GM12878 (cell line): Measurements from ENCODE around the gene FAS. TPM values are rescaled to one million over a fixed set of nuclear protein-coding genes. Genes with fewer than 3 reads are reported as not detected.

Experiments
- ATAC-seq: fragments of 200-7000 bp; cut with Tn5 transposase; 3 replicates; pipeline ENCODE4 v1.9.1; 2020; ENCODE audit warnings: mild to moderate bottlenecking, moderate library complexity
- BruUV-seq: library from RNA; stranded (reverse); fragments of 400-500 nt; replicated peaks from 2 replicates; lab custom pipeline; 2021; lab: Mats Ljungman, UMichigan
- CTCF ChIA-PET: fragments of 300-600 bp; sonication (Branson Sonifier 250); formaldehyde crosslinking; extraction: SDS; loops from one replicate; lab custom pipeline; 2021; ENCODE audit warnings: inconsistent platforms; lab: Yijun Ruan, JAX
- POLR2A ChIA-PET: fragments of 350-600 bp; formaldehyde crosslinking; extraction: SDS; loops from one replicate; lab custom pipeline; 2021; ENCODE audit warnings: inconsistent platforms; lab: Charles Lee
- RAD21 ChIA-PET: fragments of 300-600 bp; sonication (Branson Sonifier 250); formaldehyde crosslinking; loops from one replicate; lab custom pipeline; 2023; ENCODE audit warnings: antibody characterized with exemption; ENCODE audit not compliant: unreplicated experiment; lab: Charles Lee
- SMC1A ChIA-PET: fragments of 300-600 bp; sonication (Branson Sonifier 250); formaldehyde crosslinking; loops from one replicate; lab custom pipeline; 2023; ENCODE audit not compliant: unreplicated experiment, uncharacterized antibody; lab: Charles Lee
- DNase-seq: peaks from one replicate; pipeline ENCODE4 v3.0.0-alpha.2; 2011; ENCODE audit warnings: low read depth, low spot score
- FAIRE-seq: peaks from 3 replicates; lab custom pipeline; 2011; peaks lifted over from hg19 to GRCh38; lab: Jason Lieb, UNC
- H2AFZ ChIP-seq: 2 replicates; pipeline ENCODE4 v1.6.0; 2011; ENCODE audit warnings: low read depth, low read length, control low read depth; ENCODE audit not compliant: control insufficient read depth
- H3K27ac ChIP-seq: 2 replicates; pipeline ENCODE4 v1.5.1; 2011; ENCODE audit warnings: control low read depth; ENCODE audit not compliant: control insufficient read depth, insufficient read depth
- H3K27me3 ChIP-seq, 2 experiments: replicated peaks in 1 of 2; 2 replicates each; pipeline versions ENCODE4 v1.6.0 to v1.6.1; 2011; ENCODE audit warnings: low read length in 1 of 2; ENCODE audit not compliant: control insufficient read depth in 2 of 2, insufficient read depth in 2 of 2
- H3K36me3 ChIP-seq, 2 experiments: 2 replicates each; pipeline ENCODE4 v1.5.1; 2011; ENCODE audit warnings: low read length in 1 of 2; ENCODE audit not compliant: control insufficient read depth in 2 of 2, insufficient read depth in 2 of 2
- H3K4me1 ChIP-seq: 2 replicates; pipeline ENCODE4 v1.6.1; 2011; ENCODE audit warnings: mild to moderate bottlenecking, low read length, moderate library complexity, mixed read lengths; ENCODE audit not compliant: control insufficient read depth, insufficient read depth
- H3K4me2 ChIP-seq: 2 replicates; pipeline ENCODE4 v1.6.0; 2011; ENCODE audit warnings: control low read depth; ENCODE audit not compliant: control insufficient read depth, insufficient read depth
- H3K4me3 ChIP-seq: fragments of 200-600 bp; sonication (generic); 2 replicates; pipeline ENCODE4 v1.5.1; 2016
- H3K79me2 ChIP-seq: 2 replicates; pipeline ENCODE4 v1.6.0; 2011; ENCODE audit warnings: low read length; ENCODE audit not compliant: control insufficient read depth, insufficient read depth
- H3K9ac ChIP-seq: 2 replicates; pipeline ENCODE4 v1.8.0; 2011; ENCODE audit warnings: low read length, control low read depth, mixed read lengths; ENCODE audit not compliant: control insufficient read depth, insufficient read depth
- H3K9me3 ChIP-seq: replicated peaks from 3 replicates; pipeline ENCODE4 v1.5.1; 2011; ENCODE audit warnings: mild to moderate bottlenecking, low read length; ENCODE audit not compliant: control insufficient read depth, insufficient read depth
- H4K20me1 ChIP-seq: 2 replicates; pipeline ENCODE4 v1.6.0; 2011; ENCODE audit not compliant: control insufficient read depth, insufficient read depth
- BRCA1 ChIP-seq: IDR thresholded peaks from 2 replicates; pipeline ENCODE4 v1.6.1; 2011; ENCODE audit warnings: low read depth, low read length, improper control_type of control experiment
- ELK1 ChIP-seq: IDR thresholded peaks from 2 replicates; pipeline ENCODE4 v1.6.1; 2012; ENCODE audit warnings: low read depth, low read length, improper control_type of control experiment
- MYB ChIP-seq: fragments of 150-350 bp; IDR thresholded peaks from 2 replicates; pipeline ENCODE4 v1.6.1; 2014; ENCODE audit warnings: mild to moderate bottlenecking, low read depth, low read length, borderline replicate concordance
- ZBTB40 ChIP-seq: fragments of 450-650 bp; IDR thresholded peaks from 2 replicates; pipeline ENCODE4 v1.6.1; 2016; ENCODE audit warnings: mild to moderate bottlenecking, moderate library complexity, borderline replicate concordance
- WGBS: methylation state at CpG from one replicate; pipeline ENCODE4 v1.1.6; 2016; ENCODE audit warnings: low lambda C conversion rate; ENCODE audit not compliant: insufficient replicate concordance, insufficient coverage; ENCODE audit errors: missing lambda C conversion rate; 5-methylcytosine and 5-hydroxymethylcytosine counted together
- in situ Hi-C: fragments of 300-500 bp; cut with MboI; formaldehyde crosslinking; loops from 9 replicates; pipeline ENCODE4 v1.14.3; 2018; ENCODE audit warnings: mixed read lengths
- intact Hi-C: fragments of 100-400 bp; cut with micrococcal nuclease; formaldehyde crosslinking; loops from one replicate; pipeline ENCODE4 v1.14.2; 2022; ENCODE audit not compliant: unreplicated experiment
- polyA plus RNA-seq, 11 experiments: library from polyadenylated mRNA; depleted of rRNA in 4 of 11; unstranded in 6 of 11; stranded (reverse) in 5 of 11; fragments of >200 nt; fragmentation: Nextera tagmentation in 4 of 11; fragmentation: Illumina TruSeq in 1 of 11; extraction: Ambion mirVana in 4 of 11; extraction: Trizol in 1 of 11; gene quantifications; 1 replicate in 1 of 11; 2 replicates in 10 of 11; pipeline versions ENCODE4 v1.2.1 to v1.2.3, GENCODE V29; 2011 to 2016; ENCODE audit warnings: inconsistent platforms in 2 of 11, missing spikeins in 2 of 11, low read depth in 1 of 11
- total RNA-seq, 4 experiments: library from RNA; depleted of rRNA in 3 of 4; stranded (reverse); fragments of >200 nt in 3 of 4; fragmentation: Illumina TruSeq in 1 of 4; extraction: Trizol in 1 of 4; gene quantifications; 2 replicates each; pipeline versions ENCODE4 v1.2.1 to v1.2.3, GENCODE V29; 2013 to 2021

Gene FAS
- total and polyA plus RNA-seq, 10 of the 15 experiments (the other 5 are each of a cell fraction or from before 2014, with no cell fraction given), result 50.1 to 147 (median 69.9) TPM

- RAD21 ChIA-PET, result no interaction called here
- BruUV-seq, result no TSS peak
- no peaks in the 10 kb centered on the region for H3K9me3 ChIP-seq
- no peak for DNase-seq
- H3K27ac ChIP-seq, result no peak overlapping the region
- in situ Hi-C loops, result loop anchor here (5.0 kb wide), 1 partner anchor 43 kb away; no protein-coding TSS in a partner anchor
- no peaks in the 10 kb centered on the region for H3K27me3 ChIP-seq
- no peak for TF ChIP-seq MYB
- no peak for TF ChIP-seq ZBTB40
- no peak for TF ChIP-seq BRCA1
- no peak for TF ChIP-seq ELK1
- TF ChIP-seq, all 136 proteins: peak for 0
- no peak overlapping the region for H3K4me3 ChIP-seq
- H3K9ac ChIP-seq, result no peak overlapping the region
- WGBS, result 94% methylated on average over 4 of the region's 4 CpGs
- SMC1A ChIA-PET, result interaction anchor here (1.2 kb wide), 1 partner anchor 10 kb away, joined by 3 read pairs; the partner anchor contains the start of gene FAS
- ATAC-seq (no peak), FAIRE-seq (no peak)
- H3K79me2 ChIP-seq, result no peaks in the 10 kb centered on the region
- no peak overlapping the region for H2AFZ ChIP-seq
- H4K20me1 ChIP-seq, result no peaks in the 10 kb centered on the region
- H3K4me1 ChIP-seq, result no peaks in the 10 kb centered on the region
- no peaks in the 10 kb centered on the region for H3K36me3 ChIP-seq
- H3K4me2 ChIP-seq, result no peak overlapping the region
- intact Hi-C loops, result no loop called here
- POLR2A ChIA-PET, result no interaction called here
- CTCF ChIA-PET, result interaction anchor here (0.7 to 1.3 kb wide), 4 partner anchors 35 to 614 kb away, joined by 3 to 4 read pairs (median 3); no protein-coding TSS in a partner anchor
Observed at GRCh38 chr10:88980247-88980646, 10.4 kb upstream of the FAS start.
